Fibroblast of lung (primary cell): ENCODE measurements around the gene D2HGDH.

Source experiments
- EZH2 ChIP-seq: IDR thresholded peaks from 2 replicates; pipeline ENCODE4 v1.5.1; 2012; ENCODE audit warnings: low read length, control low read depth, mild to moderate bottlenecking; ENCODE audit errors: missing control alignments
- TF ChIP-seq, protein P1 (sequence below), 2 donors: IDR thresholded peaks in 1 of 2; conservative IDR thresholded peaks in 1 of 2; 1 replicate in 1 of 2; 2 replicates in 1 of 2; pipeline ENCODE4 v1.5.1; 2011 to 2012; ENCODE audit warnings: low read length in 2 of 2, control low read depth in 1 of 2, inconsistent platforms in 1 of 2, low read depth in 1 of 2, mild to moderate bottlenecking in 1 of 2

GRCh38 chr2:241788572-241788971 is 54.1 kb downstream of the D2HGDH start:
- TF ChIP-seq EZH2: no peak
- TF ChIP-seq, protein P1, sequence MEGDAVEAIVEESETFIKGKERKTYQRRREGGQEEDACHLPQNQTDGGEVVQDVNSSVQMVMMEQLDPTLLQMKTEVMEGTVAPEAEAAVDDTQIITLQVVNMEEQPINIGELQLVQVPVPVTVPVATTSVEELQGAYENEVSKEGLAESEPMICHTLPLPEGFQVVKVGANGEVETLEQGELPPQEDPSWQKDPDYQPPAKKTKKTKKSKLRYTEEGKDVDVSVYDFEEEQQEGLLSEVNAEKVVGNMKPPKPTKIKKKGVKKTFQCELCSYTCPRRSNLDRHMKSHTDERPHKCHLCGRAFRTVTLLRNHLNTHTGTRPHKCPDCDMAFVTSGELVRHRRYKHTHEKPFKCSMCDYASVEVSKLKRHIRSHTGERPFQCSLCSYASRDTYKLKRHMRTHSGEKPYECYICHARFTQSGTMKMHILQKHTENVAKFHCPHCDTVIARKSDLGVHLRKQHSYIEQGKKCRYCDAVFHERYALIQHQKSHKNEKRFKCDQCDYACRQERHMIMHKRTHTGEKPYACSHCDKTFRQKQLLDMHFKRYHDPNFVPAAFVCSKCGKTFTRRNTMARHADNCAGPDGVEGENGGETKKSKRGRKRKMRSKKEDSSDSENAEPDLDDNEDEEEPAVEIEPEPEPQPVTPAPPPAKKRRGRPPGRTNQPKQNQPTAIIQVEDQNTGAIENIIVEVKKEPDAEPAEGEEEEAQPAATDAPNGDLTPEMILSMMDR (conservative IDR thresholded peaks at IDR 0.05 in 1 of 2, IDR thresholded peaks at IDR 0.05 in 1 of 2; ENCODE audit: low read depth in 1 of 2, low read length in 2 of 2): no peak
